ENCODE data around the gene FOXJ3. TPM values are rescaled to one million over a fixed set of nuclear protein-coding genes. Genes with fewer than 3 reads are reported as not detected.
"Not testable (repeated sequence)": the region's sequence is repeated elsewhere in the genome, so short reads cannot be mapped to it uniquely, and the experiment has no call there.

Gene FOXJ3
- polyA plus RNA-seq, 1 donor = 37.8 TPM

GRCh38 chr1:42251042-42251441 is 84.0 kb downstream of the FOXJ3 start:
- no peak for DNase-seq (ENCODE audit: low read depth)

- no peak for DNase-seq (ENCODE audit: low read depth)
These were observed 84.9 kb downstream of the FOXJ3 start for GRCh38 chr1:42250164-42250563.

GRCh38 chr1:42240966-42241755 is 93.9 kb downstream of the FOXJ3 start:
- DNase-seq (ENCODE audit: low read depth) = no peak

GRCh38 chr1:42239555-42239954 is 95.5 kb downstream of the FOXJ3 start:
- DNase-seq (ENCODE audit: low read depth) = no peak

- no peak for DNase-seq (ENCODE audit: low read depth)
These were observed 96.0 kb downstream of the FOXJ3 start for GRCh38 chr1:42239041-42239440.

DNA sequence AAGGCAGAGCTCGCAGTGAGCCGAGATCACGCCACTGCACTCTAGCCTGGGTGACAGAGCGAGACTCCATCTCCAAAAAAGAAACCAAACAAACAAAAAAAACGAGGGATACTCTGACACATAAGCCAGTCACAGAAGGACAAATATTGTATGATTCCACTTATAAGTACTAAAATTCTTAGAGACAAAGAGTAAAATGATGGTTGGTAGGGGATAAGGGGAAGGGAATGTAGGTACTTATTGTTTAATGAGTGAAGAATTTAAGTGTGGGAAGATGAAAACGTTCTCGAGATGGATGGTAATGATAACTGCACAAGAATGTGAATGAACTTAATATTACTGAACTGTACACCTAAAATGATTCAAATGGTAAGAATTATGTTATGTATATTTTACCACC is 103.8 kb downstream of the FOXJ3 start:
- no peak for DNase-seq (ENCODE audit: low read depth)

- no peak for DNase-seq (ENCODE audit: low read depth)
These were observed 106.1 kb downstream of the FOXJ3 start for GRCh38 chr1:42228938-42229337.

GRCh38 chr1:42223036-42223435 is 112.0 kb downstream of the FOXJ3 start:
- no peak for DNase-seq (ENCODE audit: low read depth)

GRCh38 chr1:42221952-42222606 is 113.0 kb downstream of the FOXJ3 start:
- no peak for DNase-seq (ENCODE audit: low read depth)

DNA sequence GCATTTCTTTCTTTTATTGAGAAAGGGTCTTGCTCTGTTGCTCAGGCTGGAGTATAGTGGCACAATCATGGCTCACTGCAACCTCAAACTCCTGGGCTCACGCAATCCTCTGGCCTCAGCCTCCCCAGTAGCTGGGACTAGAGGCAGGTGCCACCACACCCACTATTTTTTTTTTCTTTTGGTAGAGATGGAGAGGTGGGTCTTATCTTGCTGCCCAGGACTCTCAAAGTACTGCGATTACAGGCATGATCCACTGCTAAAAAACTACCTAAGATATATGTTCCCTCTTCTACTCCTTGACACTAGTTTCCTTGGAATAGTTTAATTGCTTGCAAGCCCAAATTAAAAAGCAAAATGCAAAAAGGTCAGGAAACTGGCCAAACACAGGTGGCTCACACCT is 113.6 kb downstream of the FOXJ3 start:
- DNase-seq (ENCODE audit: low read depth) = no peak

- no peak for DNase-seq (ENCODE audit: low read depth)
These were observed 115.4 kb downstream of the FOXJ3 start for GRCh38 chr1:42219627-42220026.

DNA sequence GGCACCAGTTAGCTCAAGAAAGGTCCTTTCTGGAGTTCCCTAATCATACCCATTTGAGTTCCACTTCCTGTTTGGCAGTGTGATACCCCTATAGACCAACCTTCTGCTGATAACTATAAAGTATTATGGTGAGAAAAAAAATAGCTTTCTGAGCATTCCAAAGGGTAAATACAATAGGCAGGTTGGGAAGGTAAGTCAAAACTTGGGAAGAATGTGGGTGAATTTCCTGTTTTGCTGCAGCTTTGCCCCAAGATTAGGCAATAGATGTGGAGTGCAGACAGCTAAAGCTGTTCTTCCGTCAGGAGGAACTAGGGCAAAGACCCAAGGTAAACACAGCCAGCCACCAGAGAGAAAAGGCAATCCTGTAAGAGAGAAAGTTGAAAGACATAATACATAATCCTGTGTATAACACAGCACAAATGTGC is 120.6 kb downstream of the FOXJ3 start:
- no peak for DNase-seq (ENCODE audit: low read depth)

- no peak for DNase-seq (ENCODE audit: low read depth)
These were observed 123.8 kb downstream of the FOXJ3 start for GRCh38 chr1:42211224-42211623.

DNA sequence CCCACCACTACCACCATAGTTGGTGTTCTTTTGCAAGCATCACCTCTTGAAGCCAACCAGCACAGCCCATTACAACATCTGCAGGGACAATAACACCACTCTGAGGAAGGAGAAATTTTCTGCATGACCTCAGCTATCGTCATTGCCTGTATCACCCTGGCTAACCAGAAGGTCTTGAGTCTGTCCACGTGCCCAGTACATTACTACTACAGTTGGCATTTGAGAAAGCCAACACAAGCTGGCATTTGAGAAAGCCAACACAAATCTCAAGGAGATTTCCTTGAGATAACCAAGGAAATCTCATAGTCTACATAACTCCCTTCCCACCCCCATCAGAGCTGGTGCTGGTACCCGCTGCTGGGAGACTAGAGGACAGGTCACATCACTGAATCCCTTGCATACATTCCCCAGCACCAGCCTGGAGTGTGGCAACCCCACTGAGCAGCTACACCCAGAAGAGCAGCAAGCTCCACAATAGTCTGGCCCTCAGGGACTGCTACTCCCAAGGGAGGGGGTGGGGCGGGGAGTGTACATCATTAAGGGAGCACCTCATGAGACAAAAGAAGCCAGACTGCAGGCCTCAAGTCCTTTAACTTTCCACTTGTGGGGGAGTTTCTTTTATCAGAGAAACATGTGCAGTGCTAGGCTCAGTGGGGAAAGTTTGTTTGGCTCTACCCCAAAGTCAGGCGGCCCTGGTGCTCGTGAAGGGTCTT is 124.5 kb downstream of the FOXJ3 start:
- no peak for DNase-seq (ENCODE audit: low read depth)

DNA sequence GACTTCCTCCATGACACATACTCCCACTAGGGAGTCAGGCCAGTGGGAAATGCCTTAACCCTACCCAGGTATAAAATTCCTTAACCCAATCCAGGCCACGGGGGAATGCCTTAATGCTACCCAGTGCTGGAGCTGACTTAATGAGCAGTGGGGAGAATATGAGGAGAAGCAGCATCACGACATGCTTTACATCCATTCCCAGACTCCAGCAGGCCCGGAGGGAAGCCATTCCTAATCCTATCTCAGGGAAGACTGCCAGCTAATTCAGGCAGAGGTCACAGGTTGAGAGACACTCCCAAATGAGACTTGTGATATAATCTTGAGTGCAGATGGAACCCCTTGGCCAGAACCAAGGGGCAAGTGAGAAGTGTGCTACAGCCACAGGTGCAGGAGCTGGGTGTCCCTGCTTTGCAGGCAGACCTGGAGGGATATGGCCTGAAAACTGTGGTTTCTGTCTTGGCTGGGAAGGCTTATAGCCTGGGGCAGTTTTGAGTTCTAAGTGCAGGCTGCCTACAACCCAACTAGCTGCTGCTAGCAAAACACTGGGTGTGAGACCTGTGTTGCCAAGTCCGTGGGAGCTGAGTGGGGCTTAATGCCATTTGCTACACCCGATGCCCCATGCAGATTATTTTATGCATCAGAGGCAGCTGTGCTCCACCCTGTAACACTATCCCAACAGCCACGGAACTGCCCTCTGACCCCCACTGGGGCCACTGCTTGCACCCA is 125.3 kb downstream of the FOXJ3 start:
- no peak for DNase-seq (ENCODE audit: low read depth)

DNA sequence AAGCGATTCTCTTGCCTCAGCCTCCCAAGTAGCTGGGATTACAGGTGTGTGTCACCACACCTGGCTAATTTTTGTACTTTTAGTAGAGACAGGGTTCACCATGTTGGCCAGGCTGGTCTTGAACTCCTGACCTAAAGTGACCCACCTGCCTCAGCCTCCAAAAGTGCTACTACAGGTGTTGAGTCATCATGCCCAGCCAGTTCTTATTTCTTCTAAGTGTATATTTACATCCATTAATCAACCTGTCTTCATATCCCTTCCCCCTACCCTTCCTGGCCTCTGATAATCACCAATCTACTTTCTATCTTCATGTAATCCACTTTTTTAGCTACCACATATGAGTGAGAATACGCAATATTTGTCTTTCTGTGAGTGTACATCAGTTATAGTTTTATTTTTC is 128.1 kb downstream of the FOXJ3 start:
- not testable (repeated sequence) for DNase-seq (ENCODE audit: low read depth)

DNA sequence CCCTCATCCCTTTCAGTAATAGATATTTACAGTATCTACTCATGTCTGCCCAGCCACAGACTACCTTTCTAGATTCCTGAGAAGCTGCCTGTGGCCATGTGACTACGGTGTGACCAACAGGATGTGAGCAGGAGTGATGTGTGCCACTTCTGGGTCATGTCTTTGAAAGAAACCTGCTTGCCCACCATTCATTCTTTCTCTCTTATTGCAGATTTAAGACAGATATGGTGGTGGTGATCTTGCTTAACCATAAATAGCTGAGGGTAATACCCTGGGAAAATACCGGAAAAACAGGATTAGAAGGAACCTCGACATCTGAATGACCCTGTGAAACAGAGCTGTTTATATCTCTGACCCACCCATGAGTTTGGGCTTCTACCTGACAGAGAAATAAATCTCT is 128.9 kb downstream of the FOXJ3 start:
- DNase-seq (ENCODE audit: low read depth) = no peak

DNA sequence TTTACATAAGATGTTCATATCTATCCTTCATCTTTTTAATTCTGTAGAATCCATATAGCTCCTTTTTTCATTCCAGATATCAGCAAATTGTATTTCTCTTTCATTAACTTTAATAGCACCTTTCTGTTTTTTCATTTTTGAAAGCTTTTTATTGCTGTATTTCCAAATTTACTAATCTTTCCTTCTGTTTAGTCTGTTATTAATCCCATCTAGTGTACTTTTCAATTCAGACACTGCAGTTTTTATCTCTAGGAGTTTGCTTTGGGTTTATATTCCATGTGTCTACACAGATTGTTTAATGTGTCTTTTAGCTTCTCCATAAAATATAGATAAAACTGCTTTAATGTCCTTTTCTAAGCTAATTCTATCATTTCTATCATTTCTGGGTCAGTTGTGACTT is 133.0 kb downstream of the FOXJ3 start:
- no peak for DNase-seq (ENCODE audit: low read depth)

DNA sequence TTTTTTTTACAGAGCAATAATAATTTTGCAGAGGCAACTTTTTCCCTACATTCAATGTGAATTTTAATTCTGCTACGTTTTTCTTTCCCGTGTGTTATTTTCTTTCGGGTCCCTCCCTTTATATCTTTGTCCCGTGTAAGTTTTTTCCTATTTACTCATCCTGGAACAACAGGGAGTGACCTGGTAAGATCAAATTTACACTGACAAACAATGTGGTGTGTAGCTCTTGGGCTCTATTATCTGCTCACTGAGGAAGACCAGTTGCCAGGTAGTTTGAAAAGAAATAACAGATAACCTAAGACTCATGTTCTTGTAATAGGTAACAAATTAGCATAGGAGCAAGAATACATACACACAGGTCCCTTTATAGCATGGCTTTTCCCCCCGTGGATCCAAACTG is 136.8 kb downstream of the FOXJ3 start:
- DNase-seq (ENCODE audit: low read depth) = no peak

DNA sequence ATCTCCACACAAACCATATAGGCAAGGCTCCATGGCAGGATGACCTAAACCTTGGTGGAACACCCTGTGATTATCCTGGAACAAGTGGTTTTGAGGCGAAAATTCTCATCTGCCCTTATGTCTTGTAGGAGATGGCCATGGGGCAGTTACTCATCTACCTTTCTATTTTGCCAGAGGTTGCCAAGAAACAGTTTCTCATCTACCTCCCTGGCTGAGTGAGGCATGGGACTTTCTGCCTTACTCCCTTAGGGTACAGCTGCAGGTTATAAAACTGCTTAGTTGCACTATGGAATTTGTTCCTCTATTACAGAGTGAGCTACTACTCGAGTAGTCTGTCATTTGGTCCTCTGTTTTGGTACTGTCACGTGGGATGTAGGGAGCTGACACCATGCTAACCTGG is 139.2 kb downstream of the FOXJ3 start:
- DNase-seq (ENCODE audit: low read depth) = no peak

- no peak for DNase-seq (ENCODE audit: low read depth)
These were observed 142.9 kb downstream of the FOXJ3 start for GRCh38 chr1:42192106-42192505.

GRCh38 chr1:42191319-42191718 is 143.7 kb downstream of the FOXJ3 start:
- no peak for DNase-seq (ENCODE audit: low read depth)
